OCI-LY3 (cell line): ENCODE results near the gene CAMK2D.

Source experiments
- H2AFZ ChIP-seq: fragments of 200-600, 300-600 bp; shearing (Covaris generic); 2 replicates; pipeline ENCODE4 v1.6.0; 2014; ENCODE audit warnings: antibody characterized with exemption, low read depth, low read length
- H3K27ac ChIP-seq: fragments of 200-600, 300-600 bp; sonication (generic); 2 replicates; pipeline ENCODE4 v1.5.1; 2014; ENCODE audit warnings: mild to moderate bottlenecking, low read length, moderate library complexity, mixed read lengths
- H3K27me3 ChIP-seq: fragments of 200-600, 300-600 bp; sonication (generic); 2 replicates; pipeline ENCODE4 v1.6.1; 2014; ENCODE audit warnings: low read depth, low read length, mixed read lengths
- H3K36me3 ChIP-seq: fragments of 200-600, 300-600 bp; sonication (generic); replicated peaks from 2 replicates; pipeline ENCODE3; 2014; ENCODE audit warnings: low read depth, low read length, mixed read lengths
- H3K4me1 ChIP-seq: fragments of 300-600, 200-600 bp; sonication (generic); 2 replicates; pipeline ENCODE4 v1.6.1; 2014; ENCODE audit warnings: low read length, mixed read lengths
- H3K4me2 ChIP-seq: fragments of 200-600, 300-600 bp; sonication (generic); 2 replicates; pipeline ENCODE4 v1.6.1; 2014; ENCODE audit warnings: low read length, mixed read lengths
- H3K4me3 ChIP-seq: fragments of 300-600, 200-600 bp; sonication (generic); 2 replicates; pipeline ENCODE4 v1.5.1; 2014; ENCODE audit warnings: antibody characterized with exemption, mild to moderate bottlenecking, low read length, moderate library complexity
- H3K79me2 ChIP-seq: fragments of 300-600, 200-600 bp; shearing (Covaris generic); 2 replicates; pipeline ENCODE4 v1.6.1; 2014; ENCODE audit warnings: mild to moderate bottlenecking, low read length, mixed read lengths
- H3K9ac ChIP-seq: fragments of 300-600, 200-600 bp; shearing (Covaris generic); 2 replicates; pipeline ENCODE4 v1.6.0; 2014; ENCODE audit warnings: mild to moderate bottlenecking, low read length, moderate library complexity
- H3K9me3 ChIP-seq: fragments of 200-600, 300-600 bp; shearing (Covaris generic); 2 replicates; pipeline ENCODE4 v1.6.1; 2014; ENCODE audit warnings: low read length, mixed read lengths; ENCODE audit not compliant: insufficient read depth
- H4K20me1 ChIP-seq: fragments of 200-600, 300-600 bp; sonication (generic); 2 replicates; pipeline ENCODE4 v1.6.1; 2016; ENCODE audit warnings: low read length, mixed read lengths; ENCODE audit not compliant: insufficient read depth
- EZH2phosphoT487 ChIP-seq: fragments of 200-600 bp; shearing (Covaris generic); IDR thresholded peaks from 2 replicates; pipeline ENCODE4 v1.6.1; 2018; ENCODE audit warnings: antibody characterized with exemption, mixed run types, low read depth
- TF ChIP-seq, protein P1 (sequence below): fragments of 200-600, 300-600 bp; sonication (generic); IDR thresholded peaks from 2 replicates; pipeline ENCODE4 v1.5.1; 2014; ENCODE audit warnings: antibody characterized with exemption, low read length, low read depth

CAMK2D gene

DNA sequence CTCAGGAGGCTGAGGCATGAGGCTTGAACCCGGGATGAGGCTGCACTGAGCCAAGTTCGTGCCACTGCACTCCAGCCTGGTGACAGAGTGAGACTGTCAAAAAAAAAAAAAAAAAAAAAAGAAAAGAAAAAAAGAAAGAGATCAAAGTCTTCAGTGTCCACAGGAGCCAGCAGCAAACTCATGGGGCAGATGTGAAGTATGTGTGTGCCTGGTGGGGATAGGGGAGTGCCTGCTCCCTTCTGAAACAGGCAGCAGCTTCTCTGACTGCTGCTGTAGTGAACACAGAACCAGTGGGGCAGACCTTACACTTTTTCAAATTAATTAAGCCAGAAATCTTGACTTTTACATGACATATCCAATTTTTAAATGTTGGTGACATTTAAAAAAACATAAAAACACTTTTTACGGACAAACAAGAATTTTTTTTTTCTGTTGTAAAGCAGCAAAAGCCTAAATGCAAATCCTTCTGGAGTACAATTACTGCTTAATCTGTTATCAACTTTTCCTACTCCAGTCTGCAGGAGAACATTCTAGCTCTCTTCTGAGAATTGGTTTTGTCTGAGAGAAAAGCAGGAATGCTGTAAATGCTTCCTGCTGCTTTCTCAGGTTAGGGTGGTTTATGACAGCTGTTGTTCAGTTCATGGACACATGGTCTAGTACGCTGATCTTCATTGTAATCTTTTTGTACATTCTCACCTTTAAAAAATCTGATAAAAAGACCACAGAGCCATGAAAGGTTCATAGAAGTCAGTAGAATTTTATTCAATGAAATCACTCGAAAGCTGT lies 311.1 kb downstream of the CAMK2D start:
- peaks cover 31% of the 10 kb centered on the region for H3K4me1 ChIP-seq
- no peaks in the 10 kb centered on the region for H4K20me1 ChIP-seq
- H3K9me3 ChIP-seq: no peaks in the 10 kb centered on the region
- H3K79me2 ChIP-seq: no peaks in the 10 kb centered on the region
- peaks cover 4% of the 10 kb centered on the region for H3K36me3 ChIP-seq
- H2AFZ ChIP-seq: no peak overlapping the region
- no peaks in the 10 kb centered on the region for H3K27me3 ChIP-seq
- H3K4me2 ChIP-seq: no peak overlapping the region
- no peak overlapping the region for H3K4me3 ChIP-seq
- no peak for TF ChIP-seq EZH2phosphoT487
- no peak overlapping the region for H3K9ac ChIP-seq
- no peak overlapping the region for H3K27ac ChIP-seq

DNA sequence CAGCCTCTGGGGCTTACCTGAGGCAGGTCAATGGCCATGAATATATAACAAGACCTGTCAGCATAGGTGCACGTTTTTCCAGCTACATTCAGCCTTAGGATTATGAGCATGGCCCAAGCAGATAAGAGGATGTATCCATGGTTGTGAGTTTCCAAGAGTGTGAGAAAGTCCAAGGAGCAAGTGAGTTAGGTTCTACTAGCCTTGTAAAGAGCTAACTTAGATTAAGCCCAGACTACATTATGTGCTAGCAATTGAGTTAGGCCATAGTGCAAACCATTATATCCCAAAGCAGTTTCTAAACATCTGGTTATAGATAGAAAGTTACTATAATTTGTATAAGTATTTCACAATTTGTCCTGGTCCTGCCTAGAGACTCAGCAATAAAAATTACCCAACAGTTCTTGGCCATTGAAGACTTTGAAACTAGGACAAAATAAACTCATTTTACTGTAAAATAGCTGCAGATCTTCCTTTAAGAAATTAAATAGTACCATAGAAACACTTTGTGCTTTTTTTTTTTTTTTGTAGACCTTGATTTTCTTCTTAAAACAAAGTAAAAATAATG lies 312.0 kb downstream of the CAMK2D start:
- no peaks in the 10 kb centered on the region for H3K27me3 ChIP-seq
- no peak overlapping the region for H3K4me2 ChIP-seq
- no peak overlapping the region for H3K4me3 ChIP-seq
- H3K36me3 ChIP-seq: peaks cover 4% of the 10 kb centered on the region
- TF ChIP-seq, protein P1, sequence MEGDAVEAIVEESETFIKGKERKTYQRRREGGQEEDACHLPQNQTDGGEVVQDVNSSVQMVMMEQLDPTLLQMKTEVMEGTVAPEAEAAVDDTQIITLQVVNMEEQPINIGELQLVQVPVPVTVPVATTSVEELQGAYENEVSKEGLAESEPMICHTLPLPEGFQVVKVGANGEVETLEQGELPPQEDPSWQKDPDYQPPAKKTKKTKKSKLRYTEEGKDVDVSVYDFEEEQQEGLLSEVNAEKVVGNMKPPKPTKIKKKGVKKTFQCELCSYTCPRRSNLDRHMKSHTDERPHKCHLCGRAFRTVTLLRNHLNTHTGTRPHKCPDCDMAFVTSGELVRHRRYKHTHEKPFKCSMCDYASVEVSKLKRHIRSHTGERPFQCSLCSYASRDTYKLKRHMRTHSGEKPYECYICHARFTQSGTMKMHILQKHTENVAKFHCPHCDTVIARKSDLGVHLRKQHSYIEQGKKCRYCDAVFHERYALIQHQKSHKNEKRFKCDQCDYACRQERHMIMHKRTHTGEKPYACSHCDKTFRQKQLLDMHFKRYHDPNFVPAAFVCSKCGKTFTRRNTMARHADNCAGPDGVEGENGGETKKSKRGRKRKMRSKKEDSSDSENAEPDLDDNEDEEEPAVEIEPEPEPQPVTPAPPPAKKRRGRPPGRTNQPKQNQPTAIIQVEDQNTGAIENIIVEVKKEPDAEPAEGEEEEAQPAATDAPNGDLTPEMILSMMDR: no peak
- no peak for TF ChIP-seq EZH2phosphoT487
- no peaks in the 10 kb centered on the region for H4K20me1 ChIP-seq
- H3K4me1 ChIP-seq: peaks cover 31% of the 10 kb centered on the region
- H3K27ac ChIP-seq: no peak overlapping the region
- no peaks in the 10 kb centered on the region for H3K79me2 ChIP-seq
- H3K9me3 ChIP-seq: no peaks in the 10 kb centered on the region
- H3K9ac ChIP-seq: no peak overlapping the region
- H2AFZ ChIP-seq: no peak overlapping the region

DNA sequence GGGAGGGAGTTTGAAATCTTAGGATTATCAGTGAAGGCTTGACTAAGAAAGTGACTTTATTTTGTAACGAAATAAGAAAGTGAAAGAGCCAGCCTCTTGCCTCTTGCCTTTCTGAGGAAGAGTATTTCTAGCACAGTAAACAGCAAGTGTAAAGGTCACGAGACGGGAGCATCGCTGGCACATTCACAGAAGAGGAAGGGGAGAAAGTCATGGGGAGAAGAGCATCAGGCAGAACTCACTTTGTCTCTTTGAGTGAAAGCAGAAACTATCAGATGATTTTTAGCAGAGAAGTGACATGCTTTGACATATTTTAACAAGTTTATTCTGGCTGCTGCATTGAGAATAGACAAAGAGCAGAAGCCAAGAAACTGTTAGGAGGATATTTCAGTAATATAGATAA lies 313.8 kb downstream of the CAMK2D start:
- no peak overlapping the region for H3K9ac ChIP-seq
- peak overlapping the region; percentile 27 for H3K27ac ChIP-seq
- peaks cover 4% of the 10 kb centered on the region for H3K36me3 ChIP-seq
- H3K4me2 ChIP-seq: peak overlapping the region; percentile 35
- no peak overlapping the region for H2AFZ ChIP-seq
- H3K4me3 ChIP-seq: peak overlapping the region; percentile 9; the same call in 1 of the 2 replicates
- no peaks in the 10 kb centered on the region for H3K79me2 ChIP-seq
- H3K4me1 ChIP-seq: peaks cover 29% of the 10 kb centered on the region
- no peaks in the 10 kb centered on the region for H4K20me1 ChIP-seq
- no peak for TF ChIP-seq EZH2phosphoT487
- TF ChIP-seq, protein P1: no peak
- no peaks in the 10 kb centered on the region for H3K27me3 ChIP-seq
- no peaks in the 10 kb centered on the region for H3K9me3 ChIP-seq

DNA sequence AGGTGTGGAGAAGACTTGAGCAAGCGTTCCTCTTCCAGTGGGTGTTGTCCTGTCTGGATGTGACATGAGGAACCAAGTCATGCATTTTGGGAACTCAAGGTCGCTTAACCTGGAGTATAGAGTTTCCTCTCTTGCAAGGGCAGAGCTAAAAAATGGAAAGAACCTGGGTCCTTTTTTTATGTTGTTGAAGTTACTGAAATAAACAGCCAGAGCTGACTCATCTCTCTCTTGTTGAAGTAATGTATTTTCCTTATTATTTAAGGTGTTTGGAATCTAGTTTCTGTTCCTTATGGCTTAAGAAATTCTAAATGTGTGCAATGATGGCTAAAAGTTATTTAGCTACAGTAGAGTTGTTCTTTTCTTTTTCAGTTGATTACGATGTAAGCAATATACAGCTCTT lies 314.5 kb downstream of the CAMK2D start:
- H3K9ac ChIP-seq: no peak overlapping the region
- no peaks in the 10 kb centered on the region for H3K79me2 ChIP-seq
- H3K9me3 ChIP-seq: no peaks in the 10 kb centered on the region
- H3K4me2 ChIP-seq: peak overlapping the region; percentile 35
- TF ChIP-seq, protein P1: no peak
- no peak for TF ChIP-seq EZH2phosphoT487
- peaks cover 30% of the 10 kb centered on the region for H3K4me1 ChIP-seq
- H3K27ac ChIP-seq: no peak overlapping the region
- peaks cover 4% of the 10 kb centered on the region for H3K36me3 ChIP-seq
- no peaks in the 10 kb centered on the region for H4K20me1 ChIP-seq
- H2AFZ ChIP-seq: no peak overlapping the region
- H3K4me3 ChIP-seq: peak overlapping the region; percentile 9; the same call in 1 of the 2 replicates
- peaks cover 3% of the 10 kb centered on the region; the same call in 1 of the 2 replicates for H3K27me3 ChIP-seq
